Right atrium auricular region (tissue), 2 donors: ENCODE results near the gene TRAF2. TPM values are rescaled to one million over a fixed set of nuclear protein-coding genes. Genes with fewer than 3 reads are reported as not detected.
A peak's percentile ranks its signal among the peaks of the same experiment; 100 is the strongest.

Experiments used
- DNase-seq: peaks from one replicate; pipeline ENCODE4 v3.0.0-alpha.2; 2019; ENCODE audit warnings: low spot score
- H3K27ac ChIP-seq, 2 donors: fragments of 200-600 bp; sonication (generic); 1 replicate in 1 of 2; 2 replicates in 1 of 2; pipeline ENCODE4 v1.5.1; 2016 to 2019
- H3K27me3 ChIP-seq, 2 donors: fragments of 200-600 bp; sonication (generic); one replicate each; pipeline versions ENCODE4 v1.5.1 to v1.6.0; 2017 to 2019
- H3K36me3 ChIP-seq: fragments of 200-600 bp; sonication (generic); one replicate; pipeline ENCODE4 v1.5.1; 2016
- H3K4me1 ChIP-seq, 2 donors: fragments of 200-600 bp; sonication (generic); one replicate each; pipeline versions ENCODE4 v1.5.1 to v1.6.0; 2017 to 2019
- H3K4me3 ChIP-seq, 2 donors: fragments of 200-600 bp; sonication (generic); 1 replicate in 1 of 2; 2 replicates in 1 of 2; pipeline ENCODE4 v1.5.1; 2017 to 2019; ENCODE audit warnings: mild to moderate bottlenecking in 1 of 2, moderate library complexity in 1 of 2
- H3K9me3 ChIP-seq, 2 donors: fragments of 200-600 bp; sonication (generic); one replicate each; pipeline ENCODE4 v1.5.1; 2019
- CTCF ChIP-seq, 2 donors: fragments of 200-600 bp; sonication (generic); IDR thresholded peaks; one replicate each; pipeline ENCODE4 v1.5.1; 2019; ENCODE audit warnings: antibody characterized with exemption in 2 of 2
- total RNA-seq, 2 donors: library from RNA; depleted of rRNA; stranded (reverse); fragments of >200 nt; gene quantifications; one replicate each; pipeline ENCODE4 v1.1.0, GENCODE V29; 2016

Gene TRAF2
- total RNA-seq, 2 donors from 2014 or later = 1.9 to 4.1 TPM

- no peaks in the 10 kb centered on the region for H3K27me3 ChIP-seq
- TF ChIP-seq CTCF (IDR thresholded peaks at IDR 0.05) = no peak
- H3K4me1 ChIP-seq = peaks cover 0 to 45% of the 10 kb centered on the region in 2 donors
- H3K36me3 ChIP-seq = peaks cover 18% of the 10 kb centered on the region
- H3K4me3 ChIP-seq = peak overlapping the region; percentile 58 to 73
- peak overlapping the region; percentile 93 to 96 for H3K27ac ChIP-seq
- H3K9me3 ChIP-seq = no peaks in the 10 kb centered on the region
- DNase-seq = no peak
Measured at GRCh38 chr9:136849960-136850865, 36.1 kb upstream of the TRAF2 start.

GRCh38 chr9:136850866-136851775, 35.2 kb upstream of the TRAF2 start:
- peaks cover 18% of the 10 kb centered on the region for H3K36me3 ChIP-seq
- peaks cover 0 to 45% of the 10 kb centered on the region in 2 donors for H3K4me1 ChIP-seq
- H3K9me3 ChIP-seq = no peaks in the 10 kb centered on the region
- peak overlapping the region in 1 of 2 donors; percentile 7 for H3K27ac ChIP-seq
- TF ChIP-seq CTCF (IDR thresholded peaks at IDR 0.05) = no peak
- no peak for DNase-seq
- no peaks in the 10 kb centered on the region for H3K27me3 ChIP-seq
- no peak overlapping the region for H3K4me3 ChIP-seq

GRCh38 chr9:136851941-136852663, 34.2 kb upstream of the TRAF2 start, which contains the start of gene MAMDC4:
MAMDC4 (plus strand) TSS chr9:136852346; CDS start chr9:136852417, 71 bp downstream.
- peaks cover 18% of the 10 kb centered on the region for H3K36me3 ChIP-seq
- H3K9me3 ChIP-seq = no peaks in the 10 kb centered on the region
- no peak for TF ChIP-seq CTCF (IDR thresholded peaks at IDR 0.05)
- H3K27me3 ChIP-seq = no peaks in the 10 kb centered on the region
- no peak for DNase-seq
- H3K27ac ChIP-seq = peak within 1 kb of the TSS in 1 of 2 donors; percentile 7
- H3K4me1 ChIP-seq = peaks cover 0 to 36% of the 10 kb centered on the region in 2 donors
- H3K4me3 ChIP-seq = no peak within 1 kb of the TSS

GRCh38 chr9:136852664-136853595, 33.4 kb upstream of the TRAF2 start:
- no peak for TF ChIP-seq CTCF (IDR thresholded peaks at IDR 0.05)
- peaks cover 0 to 28% of the 10 kb centered on the region in 2 donors for H3K4me1 ChIP-seq
- no peak overlapping the region for H3K4me3 ChIP-seq
- peaks cover 18% of the 10 kb centered on the region for H3K36me3 ChIP-seq
- no peak for DNase-seq
- H3K9me3 ChIP-seq = no peaks in the 10 kb centered on the region
- H3K27me3 ChIP-seq = no peaks in the 10 kb centered on the region
- no peak overlapping the region for H3K27ac ChIP-seq
